ENCODE results near the gene GJC1.
A peak's percentile ranks its signal among the peaks of the same experiment; 100 is the strongest.

Gene GJC1

GRCh38 chr17:44796731-44797130 is 33.4 kb downstream of the GJC1 start:
- no peak for DNase-seq

- DNase-seq, result no peak
Measured at GRCh38 chr17:44795928-44796327, 34.2 kb downstream of the GJC1 start.

GRCh38 chr17:44795421-44795820 is 34.7 kb downstream of the GJC1 start:
- DNase-seq, result no peak

GRCh38 chr17:44794851-44795413 is 35.2 kb downstream of the GJC1 start:
- no peak for DNase-seq

- no peak for DNase-seq
Measured at GRCh38 chr17:44793885-44794842, 35.9 kb downstream of the GJC1 start.

- no peak for DNase-seq
Measured at GRCh38 chr17:44792276-44792675, 37.8 kb downstream of the GJC1 start.

GRCh38 chr17:44788139-44788538 is 41.9 kb downstream of the GJC1 start:
- DNase-seq, result no peak

GRCh38 chr17:44787271-44787940 is 42.7 kb downstream of the GJC1 start:
- peak; percentile 25 for DNase-seq

- DNase-seq, result peak; percentile 74
Measured at GRCh38 chr17:44786551-44787081, 43.5 kb downstream of the GJC1 start.

- peak; percentile 81 for DNase-seq
Measured at GRCh38 chr17:44785921-44786320, 44.2 kb downstream of the GJC1 start.

- no peak for DNase-seq
Measured at GRCh38 chr17:44782326-44782850, 47.7 kb downstream of the GJC1 start.

- DNase-seq, result no peak
Measured at GRCh38 chr17:44781551-44782325, 48.3 kb downstream of the GJC1 start.

GRCh38 chr17:44780845-44781480 is 49.1 kb downstream of the GJC1 start:
- DNase-seq, result no peak

- DNase-seq, result no peak
Measured at GRCh38 chr17:44780161-44780560, 49.9 kb downstream of the GJC1 start.

- DNase-seq, result peak; percentile 28
Measured at GRCh38 chr17:44779211-44780025, 50.7 kb downstream of the GJC1 start.

GRCh38 chr17:44778656-44779210 is 51.4 kb downstream of the GJC1 start:
- no peak for DNase-seq

GRCh38 chr17:44777394-44778348 is 52.4 kb downstream of the GJC1 start:
- DNase-seq, result no peak

- no peak for DNase-seq
Measured at GRCh38 chr17:44776628-44777393, 53.3 kb downstream of the GJC1 start.

All from DMS79 treated with DMSO at 0.1 percent for 48 hours (cell line).